ENCODE measurements around the gene CNTLN. TPM values are rescaled to one million over a fixed set of nuclear protein-coding genes. Genes with fewer than 3 reads are reported as not detected.

CNTLN gene
- total and polyA plus RNA-seq, 2 of the 8 experiments (the other 6 are each of a cell fraction or from before 2014, with no cell fraction given): 4.8 to 10.8 TPM

GRCh38 chr9:17315341-17315740, 180.5 kb downstream of the CNTLN start:
- Histone ChIP-seq H2AK5ac (ENCODE audit: low read depth, low read length) (no peak overlapping the region), H4K20me1 (replicated peaks in 1 of 2; ENCODE audit: control insufficient read depth in 1 of 2, insufficient read depth in 2 of 2, low read length in 2 of 2) (no peaks in the 10 kb centered on the region), H2AFZ (ENCODE audit: low read length) (no peak overlapping the region), H3K23me2 (ENCODE audit: low read depth, low read length) (no peaks in the 10 kb centered on the region), H2BK15ac (ENCODE audit: low read length) (no peak overlapping the region), H4K5ac (ENCODE audit: insufficient read length, low read depth, low read length) (no peak overlapping the region), H2BK5ac (ENCODE audit: low read depth, low read length) (no peak overlapping the region), H3K18ac (ENCODE audit: extremely low read depth, low read length) (no peak overlapping the region), H3K4ac (replicated peaks; ENCODE audit: insufficient read length, low read depth, low read length) (no peak overlapping the region), H3K9me3 (ENCODE audit: insufficient read depth in 2 of 2, low read depth in 1 of 2, low read length in 1 of 2) (no peaks in the 10 kb centered on the region), H4K91ac (replicated peaks; ENCODE audit: insufficient read length, low read length) (no peak overlapping the region), H3K27me3 (replicated peaks in 1 of 4; ENCODE audit: control insufficient read depth in 3 of 4, extremely low read depth in 1 of 4, insufficient read depth in 3 of 4, low read length in 3 of 4) (no peaks in the 10 kb centered on the region), H2BK120ac (replicated peaks; ENCODE audit: low read depth, low read length) (no peak overlapping the region), H2BK12ac (ENCODE audit: low read depth, low read length) (no peak overlapping the region), H3K4me2 (ENCODE audit: insufficient read depth in 1 of 2, low read depth in 2 of 2, low read length in 2 of 2) (no peak overlapping the region), H3K4me1 (replicated peaks in 1 of 4; ENCODE audit: control insufficient read depth in 3 of 4, insufficient read depth in 4 of 4, low read length in 3 of 4) (no peaks in the 10 kb centered on the region), H3K36me3 (ENCODE audit: control insufficient read depth in 2 of 4, insufficient read depth in 4 of 4, low read length in 3 of 4) (no peaks in the 10 kb centered on the region), H3K4me3 (ENCODE audit: extremely low read depth in 1 of 4, insufficient read depth in 2 of 4, low read depth in 3 of 4, low read length in 4 of 4) (no peak overlapping the region), H3K79me2 (ENCODE audit: control insufficient read depth in 1 of 2, insufficient read depth in 2 of 2, low read length in 2 of 2) (no peaks in the 10 kb centered on the region), H3K14ac (ENCODE audit: insufficient read length) (no peak overlapping the region), H3K23ac (ENCODE audit: insufficient read length) (no peak overlapping the region), H3K79me1 (ENCODE audit: low read depth, low read length) (no peaks in the 10 kb centered on the region), H2BK20ac (ENCODE audit: low read length) (no peak overlapping the region), H4K8ac (ENCODE audit: extremely low read depth, insufficient read depth, low read length) (no peak overlapping the region), H3K27ac (ENCODE audit: low read depth, low read length) (no peak overlapping the region), H3K56ac (replicated peaks; ENCODE audit: insufficient read length, low read depth, low read length) (no peak overlapping the region), H3K9ac (replicated peaks in 1 of 4; ENCODE audit: extremely low read depth in 1 of 4, low read depth in 3 of 4, low read length in 3 of 4) (no peak overlapping the region)
- TF ChIP-seq TBP (IDR thresholded peaks at IDR 0.05; ENCODE audit: low read depth, low read length): no peak
- TF ChIP-seq CBX8 (IDR thresholded peaks at IDR 0.05; ENCODE audit: borderline replicate concordance, low read depth, low read length): no peak
- no peak for TF ChIP-seq CBX5 (IDR thresholded peaks at IDR 0.05; ENCODE audit: low read depth, low read length)
- no peak for TF ChIP-seq ZNF274 (IDR thresholded peaks at IDR 0.05; ENCODE audit: borderline replicate concordance, extremely low read depth, low read length)
- no peak for TF ChIP-seq SUZ12 (IDR thresholded peaks at IDR 0.05; ENCODE audit: low read length)
- no peak for TF ChIP-seq CHD2 (IDR thresholded peaks at IDR 0.05; ENCODE audit: low read length)
- TF ChIP-seq TAF7 (optimal IDR thresholded peaks at IDR 0.05; ENCODE audit: borderline replicate concordance, low read depth, low read length): no peak
- TF ChIP-seq POLR2A (IDR thresholded peaks at IDR 0.05; ENCODE audit: control extremely low read depth in 1 of 2, low read depth in 2 of 2, low read length in 2 of 2): no peak
- no peak for TF ChIP-seq BCL11A (IDR thresholded peaks at IDR 0.05; ENCODE audit: low read depth in 2 of 2, low read length in 2 of 2)
- TF ChIP-seq KDM5A (IDR thresholded peaks at IDR 0.05; ENCODE audit: low read length): no peak
- no peak for TF ChIP-seq SAP30 (IDR thresholded peaks at IDR 0.05; ENCODE audit: insufficient read depth, insufficient replicate concordance, low read length)
- no peak for TF ChIP-seq TCF12 (IDR thresholded peaks at IDR 0.05; ENCODE audit: low read depth, low read length)
- TF ChIP-seq SRF (IDR thresholded peaks at IDR 0.05; ENCODE audit: low read depth, low read length): no peak
- CTCF ChIA-PET (ENCODE audit: partially characterized antibody): no interaction called here
- DNase-seq (ENCODE audit: low read depth in 1 of 2, low spot score in 2 of 2) (no peak), FAIRE-seq (no peak)
- POLR2A ChIA-PET (ENCODE audit: partially characterized antibody): no interaction called here
